NT2/D1 (cell line): ENCODE results near the gene LAMC1.

Source experiments
- YY1 ChIP-seq: IDR thresholded peaks from 2 replicates; pipeline ENCODE4 v1.6.1; 2011; ENCODE audit not compliant: insufficient read length, insufficient read depth
- ZNF274 ChIP-seq: IDR thresholded peaks from 2 replicates; pipeline ENCODE4 v1.6.1; 2011; ENCODE audit warnings: mild to moderate bottlenecking, low read depth, low read length

GRCh38 chr1:183103577-183103976 is 80.4 kb downstream of the LAMC1 start:
- no peak for TF ChIP-seq YY1
- TF ChIP-seq ZNF274: no peak
